ENCODE data around the gene SAP30BP. TPM values are rescaled to one million over a fixed set of nuclear protein-coding genes. Genes with fewer than 3 reads are reported as not detected.

The SAP30BP gene
- 10 to 100 TPM; 20.9 to 32.5 TPM for total RNA-seq
- 10 to 100 TPM; 27.9 to 33.4 TPM for polyA plus RNA-seq

DNA sequence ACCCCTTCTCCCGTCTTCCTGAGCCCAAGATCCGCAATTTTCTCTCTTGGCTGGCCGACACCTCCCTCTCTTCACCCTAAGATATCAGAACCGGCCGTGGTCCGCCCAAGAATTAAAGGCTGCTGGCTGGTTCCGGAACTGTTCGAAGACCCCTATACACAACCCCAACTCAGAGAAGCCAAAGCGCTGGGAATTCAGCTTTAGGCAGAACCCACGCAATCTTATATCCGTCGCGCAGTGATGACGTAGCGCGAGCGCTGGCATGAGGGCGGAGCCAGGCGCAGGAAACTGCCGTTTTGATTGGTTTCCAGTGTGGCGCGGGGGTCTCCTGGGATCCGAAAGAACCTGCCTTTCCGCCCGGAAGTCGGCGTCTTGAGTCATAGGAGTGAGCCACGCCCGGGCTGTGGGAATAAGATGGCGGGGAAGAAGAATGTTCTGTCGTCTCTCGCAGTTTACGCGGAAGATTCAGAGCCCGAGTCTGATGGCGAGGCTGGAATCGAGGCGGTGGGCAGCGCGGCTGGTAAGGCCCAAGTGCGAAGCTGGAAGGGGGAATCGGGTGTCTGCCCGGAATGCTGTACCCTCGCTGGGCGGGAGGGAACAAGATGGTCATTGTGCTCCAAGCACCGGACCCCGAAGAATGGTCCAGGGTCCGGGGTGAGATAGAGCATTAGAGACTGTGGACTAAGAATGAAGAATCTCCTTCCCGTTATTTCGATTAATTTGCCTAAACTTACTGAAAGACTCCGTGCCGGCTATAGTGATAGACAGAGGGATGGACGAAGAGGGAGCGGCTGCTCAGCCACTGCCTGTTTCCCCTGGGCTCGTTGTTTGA, at the start of gene SAP30BP, which contains the start of gene RECQL5:
Gene SAP30BP (plus strand): TSS at position 380 of the 832 bp plus-strand sequence. CDS start 35 bp downstream, at position 415.
Gene RECQL5 (minus strand): TSS at position 196 of the 832 bp plus-strand sequence. CDS start 597 bp downstream, outside the sequence.
- H3K27ac ChIP-seq (ENCODE audit: low read depth in 1 of 2, low read length in 2 of 2) = peak within 1 kb of the TSS; percentile 47 to 76
- H3K4me1 ChIP-seq (ENCODE audit: control insufficient read depth in 4 of 4, insufficient read depth in 4 of 4, low read length in 3 of 4) = peaks cover 5 to 34% (median 25%) of the 10 kb centered on the region in 4 donors
- under 1% methylated on average over 55 of the region's 55 CpGs for WGBS
- peak; percentile 98 for DNase-seq (ENCODE audit: low spot score)
- H3K9ac ChIP-seq (ENCODE audit: low read depth in 1 of 2, low read length in 2 of 2) = peak within 1 kb of the TSS; percentile 79 to 88
- no peaks in the 10 kb centered on the region for H3K27me3 ChIP-seq (ENCODE audit: control insufficient read depth in 4 of 4, insufficient read depth in 4 of 4, low read length in 3 of 4)
- TF ChIP-seq HNF4G (IDR thresholded peaks at IDR 0.05) (no peak), JUND (IDR thresholded peaks at IDR 0.05) (peak in 1 of 2 donors; percentile 54), ZBTB33 (IDR thresholded peaks at IDR 0.05) (peak; percentile 89), GABPA (IDR thresholded peaks at IDR 0.05 in 1 of 2, conservative IDR thresholded peaks at IDR 0.05 in 1 of 2) (peak; percentile 73 to 99), EGR1 (IDR thresholded peaks at IDR 0.05; ENCODE audit: low read depth in 2 of 2) (peak; percentile 63 to 92), FOXA1 (IDR thresholded peaks at IDR 0.05) (no peak), NR2F2 (IDR thresholded peaks at IDR 0.05) (peak; percentile 59), YY1 (IDR thresholded peaks at IDR 0.05) (peak; percentile 98), SP1 (IDR thresholded peaks at IDR 0.05) (peak; percentile 76), TAF1 (conservative IDR thresholded peaks at IDR 0.05) (peak; percentile 61), ATF3 (IDR thresholded peaks at IDR 0.05) (peak; percentile 84), HNF4A (conservative IDR thresholded peaks at IDR 0.05) (peak; percentile 26 to 43), REST (IDR thresholded peaks at IDR 0.05) (peak; percentile 56), FOXA2 (IDR thresholded peaks at IDR 0.05) (no peak), RXRA (IDR thresholded peaks at IDR 0.05) (peak; percentile 20 to 41), RAD21 (IDR thresholded peaks at IDR 0.05) (no peak)
- TF ChIP-seq, protein P1, sequence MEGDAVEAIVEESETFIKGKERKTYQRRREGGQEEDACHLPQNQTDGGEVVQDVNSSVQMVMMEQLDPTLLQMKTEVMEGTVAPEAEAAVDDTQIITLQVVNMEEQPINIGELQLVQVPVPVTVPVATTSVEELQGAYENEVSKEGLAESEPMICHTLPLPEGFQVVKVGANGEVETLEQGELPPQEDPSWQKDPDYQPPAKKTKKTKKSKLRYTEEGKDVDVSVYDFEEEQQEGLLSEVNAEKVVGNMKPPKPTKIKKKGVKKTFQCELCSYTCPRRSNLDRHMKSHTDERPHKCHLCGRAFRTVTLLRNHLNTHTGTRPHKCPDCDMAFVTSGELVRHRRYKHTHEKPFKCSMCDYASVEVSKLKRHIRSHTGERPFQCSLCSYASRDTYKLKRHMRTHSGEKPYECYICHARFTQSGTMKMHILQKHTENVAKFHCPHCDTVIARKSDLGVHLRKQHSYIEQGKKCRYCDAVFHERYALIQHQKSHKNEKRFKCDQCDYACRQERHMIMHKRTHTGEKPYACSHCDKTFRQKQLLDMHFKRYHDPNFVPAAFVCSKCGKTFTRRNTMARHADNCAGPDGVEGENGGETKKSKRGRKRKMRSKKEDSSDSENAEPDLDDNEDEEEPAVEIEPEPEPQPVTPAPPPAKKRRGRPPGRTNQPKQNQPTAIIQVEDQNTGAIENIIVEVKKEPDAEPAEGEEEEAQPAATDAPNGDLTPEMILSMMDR (IDR thresholded peaks at IDR 0.05; ENCODE audit: low read depth, low read length, missing input control) = no peak
- TF ChIP-seq, protein P2, sequence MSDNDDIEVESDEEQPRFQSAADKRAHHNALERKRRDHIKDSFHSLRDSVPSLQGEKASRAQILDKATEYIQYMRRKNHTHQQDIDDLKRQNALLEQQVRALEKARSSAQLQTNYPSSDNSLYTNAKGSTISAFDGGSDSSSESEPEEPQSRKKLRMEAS (IDR thresholded peaks at IDR 0.05) = no peak
- no peaks in the 10 kb centered on the region for H3K9me3 ChIP-seq (ENCODE audit: control insufficient read depth in 4 of 4, low read length in 3 of 4)
- H3K36me3 ChIP-seq (ENCODE audit: control insufficient read depth in 4 of 4, insufficient read depth in 3 of 4, low read depth in 1 of 4, low read length in 3 of 4) = peaks cover 10 to 40% (median 34%) of the 10 kb centered on the region in 4 donors
- H3K4me3 ChIP-seq (ENCODE audit: low read depth in 1 of 3, low read length in 3 of 3) = peak within 1 kb of the TSS; percentile 65 to 98 (median 97)
